SW 1271 (cell line): ENCODE data around the gene ZNF319.

Source experiments
- DNase-seq, 2 experiments: peaks; one replicate each; lab custom pipeline; 2025; lab: John Stamatoyannopoulos, UW

The ZNF319 gene

GRCh38 chr16:57956270-57956808 lies 44.1 kb downstream of the ZNF319 start:
- no peak for DNase-seq

GRCh38 chr16:57955572-57956188 lies 44.8 kb downstream of the ZNF319 start:
- no peak for DNase-seq

- no peak for DNase-seq
These were observed 46.6 kb downstream of the ZNF319 start for GRCh38 chr16:57953857-57954256.

GRCh38 chr16:57952909-57953308 lies 47.6 kb downstream of the ZNF319 start:
- no peak for DNase-seq

- no peak for DNase-seq
These were observed 49.1 kb downstream of the ZNF319 start for GRCh38 chr16:57951204-57951960.

GRCh38 chr16:57950382-57950781 lies 50.1 kb downstream of the ZNF319 start:
- no peak for DNase-seq

- DNase-seq = no peak
These were observed 50.8 kb downstream of the ZNF319 start for GRCh38 chr16:57949595-57950238.

- no peak for DNase-seq
These were observed 51.5 kb downstream of the ZNF319 start for GRCh38 chr16:57949013-57949412.

GRCh38 chr16:57948027-57948426 lies 52.4 kb downstream of the ZNF319 start:
- DNase-seq = no peak

- no peak for DNase-seq
These were observed 53.2 kb downstream of the ZNF319 start for GRCh38 chr16:57947261-57947660.

- no peak for DNase-seq
These were observed 54.2 kb downstream of the ZNF319 start for GRCh38 chr16:57946181-57946801.

- no peak for DNase-seq
These were observed 54.7 kb downstream of the ZNF319 start for GRCh38 chr16:57945740-57946138.

- no peak for DNase-seq
These were observed 55.3 kb downstream of the ZNF319 start for GRCh38 chr16:57944970-57945739.
